OCI-LY7 (cell line): Measurements from ENCODE around the gene KDM5C. TPM values are rescaled to one million over a fixed set of nuclear protein-coding genes. Genes with fewer than 3 reads are reported as not detected.

Experiments
- BruUV-seq: library from RNA; stranded (reverse); fragments of 400-500 nt; replicated peaks from 2 replicates; lab custom pipeline; 2021; lab: Mats Ljungman, UMichigan
- CTCF ChIA-PET: fragments of 300-600 bp; sonication (Branson Sonifier 250); formaldehyde crosslinking; loops from one replicate; lab custom pipeline; 2022; ENCODE audit warnings: antibody characterized with exemption; ENCODE audit not compliant: unreplicated experiment; lab: Charles Lee
- POLR2A ChIA-PET: fragments of 300-600 bp; sonication (Branson Sonifier 250); formaldehyde crosslinking; loops from one replicate; lab custom pipeline; 2022; ENCODE audit warnings: antibody characterized with exemption; lab: Charles Lee
- DNase-seq: peaks from one replicate; pipeline ENCODE4 v3.0.0-alpha.2; 2015; ENCODE audit warnings: low spot score
- H2AFZ ChIP-seq: fragments of 200-600 bp; sonication (generic), shearing (Covaris generic); 2 replicates; pipeline ENCODE4 v1.6.1; 2014; ENCODE audit warnings: mild to moderate bottlenecking, antibody characterized with exemption, low read length, moderate library complexity
- H3K27ac ChIP-seq: fragments of 200-600 bp; sonication (generic); 2 replicates; pipeline ENCODE4 v1.5.1; 2014; ENCODE audit warnings: mixed run types, low read depth, mild to moderate bottlenecking, moderate library complexity, low read length, inconsistent platforms; ENCODE audit not compliant: poor library complexity, severe bottlenecking
- H3K36me3 ChIP-seq: fragments of 200-600 bp; sonication (generic); 2 replicates; pipeline ENCODE4 v1.6.1; 2014; ENCODE audit warnings: mild to moderate bottlenecking, antibody characterized with exemption, low read length, moderate library complexity, mixed read lengths; ENCODE audit not compliant: insufficient read depth
- H3K4me1 ChIP-seq: fragments of 200-600 bp; sonication (generic); 2 replicates; pipeline ENCODE4 v1.5.1; 2014; ENCODE audit warnings: mild to moderate bottlenecking, low read length; ENCODE audit not compliant: insufficient read depth, poor library complexity, severe bottlenecking
- H3K4me2 ChIP-seq: fragments of 200-600 bp; sonication (generic); 2 replicates; pipeline ENCODE4 v1.6.1; 2014; ENCODE audit warnings: mild to moderate bottlenecking, low read length
- H3K4me3 ChIP-seq: fragments of 200-600 bp; sonication (generic); 2 replicates; pipeline ENCODE4 v1.5.1; 2014; ENCODE audit warnings: mild to moderate bottlenecking, low read depth, low read length; ENCODE audit not compliant: poor library complexity, severe bottlenecking
- H3K79me2 ChIP-seq: fragments of 200-600 bp; sonication (generic); 2 replicates; pipeline ENCODE4 v1.6.1; 2016; ENCODE audit warnings: low read depth, mild to moderate bottlenecking, low read length, moderate library complexity, mixed read lengths; ENCODE audit not compliant: insufficient read depth
- H3K9me2 ChIP-seq: fragments of 200-600 bp; sonication (generic); 2 replicates; pipeline ENCODE4 v1.6.1; 2016; ENCODE audit warnings: mild to moderate bottlenecking, low read length, mixed read lengths; ENCODE audit not compliant: insufficient read depth
- H3K9me3 ChIP-seq: fragments of 200-600 bp; sonication (generic); 2 replicates; pipeline ENCODE4 v1.6.1; 2014; ENCODE audit warnings: mild to moderate bottlenecking, mixed run types, low read length, mixed read lengths
- H4K20me1 ChIP-seq: fragments of 200-600 bp; sonication (generic); 2 replicates; pipeline ENCODE4 v1.6.1; 2014; ENCODE audit warnings: mild to moderate bottlenecking, antibody characterized with exemption, low read length, moderate library complexity, mixed read lengths; ENCODE audit not compliant: insufficient read depth
- CTCF ChIP-seq: fragments of 200-600 bp; sonication (generic); conservative IDR thresholded peaks from 2 replicates; pipeline ENCODE4 v1.5.1; 2014; ENCODE audit warnings: mild to moderate bottlenecking, antibody characterized with exemption, low read length, moderate library complexity, mixed read lengths
- EZH2phosphoT487 ChIP-seq: fragments of 200-600 bp; sonication (generic); IDR thresholded peaks from 2 replicates; pipeline ENCODE4 v1.6.1; 2018; ENCODE audit warnings: low read depth, borderline replicate concordance, mild to moderate bottlenecking, mixed run types, antibody characterized with exemption, low read length, moderate library complexity, mixed read lengths
- intact Hi-C: fragments of 100-400 bp; cut with micrococcal nuclease; formaldehyde crosslinking; loops from one replicate; pipeline ENCODE4 v1.10.0; 2022; ENCODE audit not compliant: unreplicated experiment
- total RNA-seq, 2 experiments: library from RNA; depleted of rRNA in 1 of 2; stranded (reverse); fragments of >200 nt in 1 of 2; shearing (Covaris generic) in 1 of 2; gene quantifications; 2 replicates each; pipeline ENCODE4 v1.2.3, GENCODE V29; 2014 to 2022

The KDM5C gene
- total RNA-seq, 2 experiments from 2014 or later = 54.8 to 90.5 TPM

GRCh38 chrX:53251307-53251706, 26.3 kb upstream of the KDM5C start:
- Histone ChIP-seq H3K4me3 (no peak overlapping the region), H3K9me2 (no peaks in the 10 kb centered on the region), H2AFZ (no peak overlapping the region), H3K4me2 (no peak overlapping the region), H3K36me3 (no peaks in the 10 kb centered on the region), H3K79me2 (no peaks in the 10 kb centered on the region), H3K9me3 (no peaks in the 10 kb centered on the region), H4K20me1 (no peaks in the 10 kb centered on the region), H3K4me1 (no peaks in the 10 kb centered on the region), H3K27ac (no peak overlapping the region)
- intact Hi-C loops = no loop called here
- CTCF ChIA-PET = no interaction called here
- no TSS peak for BruUV-seq
- no peak for DNase-seq
- POLR2A ChIA-PET = no interaction called here
- TF ChIP-seq EZH2phosphoT487 (no peak), CTCF (no peak)

GRCh38 chrX:53250556-53250955, 25.5 kb upstream of the KDM5C start:
- ChIA-PET POLR2A (no interaction called here), CTCF (no interaction called here)
- Histone ChIP-seq H3K9me2 (no peaks in the 10 kb centered on the region), H3K4me2 (no peak overlapping the region), H4K20me1 (no peaks in the 10 kb centered on the region), H3K27ac (no peak overlapping the region), H3K4me1 (no peaks in the 10 kb centered on the region), H3K9me3 (no peaks in the 10 kb centered on the region), H3K4me3 (no peak overlapping the region), H3K79me2 (no peaks in the 10 kb centered on the region), H3K36me3 (no peaks in the 10 kb centered on the region), H2AFZ (no peak overlapping the region)
- no TSS peak for BruUV-seq
- DNase-seq = no peak
- intact Hi-C loops = no loop called here
- TF ChIP-seq EZH2phosphoT487 = no peak
- TF ChIP-seq CTCF = no peak

- CTCF ChIA-PET = no interaction called here
- no peak for TF ChIP-seq CTCF
- TF ChIP-seq EZH2phosphoT487 = no peak
- no peaks in the 10 kb centered on the region for H3K79me2 ChIP-seq
- no peak overlapping the region for H3K4me2 ChIP-seq
- no peaks in the 10 kb centered on the region for H4K20me1 ChIP-seq
- no TSS peak for BruUV-seq
- no peak overlapping the region for H2AFZ ChIP-seq
- H3K27ac ChIP-seq = no peak overlapping the region
- no peaks in the 10 kb centered on the region for H3K9me2 ChIP-seq
- no peak for DNase-seq
- intact Hi-C loops = no loop called here
- H3K4me1 ChIP-seq = no peaks in the 10 kb centered on the region
- POLR2A ChIA-PET = no interaction called here
- no peaks in the 10 kb centered on the region for H3K9me3 ChIP-seq
- H3K36me3 ChIP-seq = no peaks in the 10 kb centered on the region
- H3K4me3 ChIP-seq = no peak overlapping the region
These were observed 24.5 kb upstream of the KDM5C start for GRCh38 chrX:53249408-53250042.
